IMR-90 (cell line): ENCODE data around the gene BLOC1S4. TPM values are rescaled to one million over a fixed set of nuclear protein-coding genes. Genes with fewer than 3 reads are reported as not detected.

ENCODE experiments used
- ATAC-seq: fragments of 200-7000 bp; cut with Tn5 transposase; 2 replicates; pipeline ENCODE4 v1.9.1; 2020; ENCODE audit warnings: low read depth, mild to moderate bottlenecking, moderate library complexity
- BruUV-seq: library from RNA; stranded (reverse); fragments of 400-500 nt; replicated peaks from 2 replicates; lab custom pipeline; 2021; lab: Mats Ljungman, UMichigan
- CTCF ChIA-PET: fragments of 300-600 bp; formaldehyde crosslinking; extraction: SDS; loops from one replicate; lab custom pipeline; 2021; ENCODE audit warnings: antibody characterized with exemption; lab: Yijun Ruan, JAX
- POLR2A ChIA-PET: fragments of 300-600 bp; sonication (Branson Sonifier 250); formaldehyde crosslinking; loops from one replicate; lab custom pipeline; 2022; ENCODE audit warnings: antibody characterized with exemption; ENCODE audit not compliant: unreplicated experiment; lab: Charles Lee
- DNase-seq: peaks from one replicate; pipeline ENCODE4 v3.0.0; 2013
- H2AFZ ChIP-seq: replicated peaks from 2 replicates; pipeline ENCODE3; 2013; ENCODE audit warnings: low read length, mild to moderate bottlenecking; ENCODE audit not compliant: poor library complexity
- H2AK5ac ChIP-seq: 2 replicates; pipeline ENCODE4 v1.6.1; 2013; ENCODE audit warnings: low read depth, low read length, inconsistent platforms
- H2AK9ac ChIP-seq: replicated peaks from 2 replicates; pipeline ENCODE3; 2013; ENCODE audit warnings: mild to moderate bottlenecking, low read depth, low read length, moderate library complexity; ENCODE audit not compliant: poor library complexity
- H2BK120ac ChIP-seq: 2 replicates; pipeline ENCODE4 v1.6.1; 2013; ENCODE audit warnings: low read depth, low read length, inconsistent platforms
- H2BK15ac ChIP-seq: 3 replicates; pipeline ENCODE4 v1.6.1; 2013; ENCODE audit warnings: low read depth, low read length, inconsistent platforms
- H2BK20ac ChIP-seq: 2 replicates; pipeline ENCODE4 v1.6.1; 2013; ENCODE audit warnings: low read depth, mild to moderate bottlenecking, inconsistent platforms, low read length, moderate library complexity
- H2BK5ac ChIP-seq: 2 replicates; pipeline ENCODE4 v1.6.1; 2013; ENCODE audit warnings: mild to moderate bottlenecking, low read depth, low read length, inconsistent platforms; ENCODE audit not compliant: poor library complexity, severe bottlenecking
- H3K14ac ChIP-seq: replicated peaks from 2 replicates; pipeline ENCODE4 v1.6.1; 2013; ENCODE audit warnings: low read depth, low read length, inconsistent platforms
- H3K18ac ChIP-seq: 2 replicates; pipeline ENCODE4 v1.6.1; 2013; ENCODE audit warnings: low read depth, low read length, control low read depth
- H3K23ac ChIP-seq: 2 replicates; pipeline ENCODE4 v1.6.1; 2013; ENCODE audit warnings: low read depth, low read length, inconsistent platforms
- H3K27ac ChIP-seq: 2 replicates; pipeline ENCODE4 v1.5.1; 2013; ENCODE audit warnings: mild to moderate bottlenecking, control low read depth, low read length; ENCODE audit not compliant: insufficient read depth
- H3K27me3 ChIP-seq: 2 replicates; pipeline ENCODE4 v1.6.1; 2013; ENCODE audit warnings: low read length; ENCODE audit not compliant: control insufficient read depth, insufficient read depth
- H3K36me3 ChIP-seq: 2 replicates; pipeline ENCODE4 v1.6.1; 2013; ENCODE audit warnings: low read length, mixed read lengths; ENCODE audit not compliant: control insufficient read depth, insufficient read depth
- H3K4ac ChIP-seq: 2 replicates; pipeline ENCODE4 v1.6.1; 2013; ENCODE audit warnings: low read depth, low read length, inconsistent platforms
- H3K4me1 ChIP-seq: 2 replicates; pipeline ENCODE4 v1.6.1; 2013; ENCODE audit warnings: low read length, mixed read lengths; ENCODE audit not compliant: control insufficient read depth, insufficient read depth
- H3K4me2 ChIP-seq: 2 replicates; pipeline ENCODE4 v1.6.1; 2013; ENCODE audit warnings: low read depth, mild to moderate bottlenecking, control low read depth, low read length, moderate library complexity
- H3K4me3 ChIP-seq: 2 replicates; pipeline ENCODE4 v1.5.1; 2013; ENCODE audit warnings: low read depth, mild to moderate bottlenecking, control low read depth, low read length, moderate library complexity; ENCODE audit not compliant: insufficient read depth
- H3K56ac ChIP-seq: 2 replicates; pipeline ENCODE4 v1.6.1; 2013; ENCODE audit warnings: low read length, inconsistent platforms; ENCODE audit not compliant: insufficient read depth; ENCODE audit errors: extremely low read depth
- H3K79me1 ChIP-seq, 2 experiments: 2 replicates each; pipeline ENCODE4 v1.6.1; 2013; ENCODE audit warnings: low read length in 2 of 2, inconsistent platforms in 1 of 2, low read depth in 1 of 2
- H3K9ac ChIP-seq: 2 replicates; pipeline ENCODE4 v1.6.1; 2013; ENCODE audit warnings: low read depth, low read length, control low read depth
- H3K9me1 ChIP-seq: 2 replicates; pipeline ENCODE4 v1.6.1; 2013; ENCODE audit warnings: low read length, inconsistent platforms; ENCODE audit not compliant: insufficient read depth
- H3K9me3 ChIP-seq: 2 replicates; pipeline ENCODE4 v1.6.1; 2013; ENCODE audit warnings: low read length; ENCODE audit not compliant: control insufficient read depth, insufficient read depth
- H4K20me1 ChIP-seq: 2 replicates; pipeline ENCODE4 v1.6.1; 2013; ENCODE audit warnings: low read length, inconsistent platforms; ENCODE audit not compliant: insufficient read depth
- H4K5ac ChIP-seq: 2 replicates; pipeline ENCODE4 v1.6.1; 2013; ENCODE audit warnings: mild to moderate bottlenecking, low read depth, low read length, control low read depth
- H4K8ac ChIP-seq, 2 experiments: 2 replicates each; pipeline ENCODE4 v1.6.1; 2013; ENCODE audit warnings: low read depth in 2 of 2, low read length in 2 of 2, control low read depth in 1 of 2, inconsistent platforms in 1 of 2
- H4K91ac ChIP-seq: 2 replicates; pipeline ENCODE4 v1.6.1; 2013; ENCODE audit warnings: low read depth, low read length, inconsistent platforms; ENCODE audit not compliant: insufficient read depth
- MAFK ChIP-seq: IDR thresholded peaks from 2 replicates; pipeline ENCODE4 v1.6.1; 2012; ENCODE audit warnings: low read depth, low read length, improper control_type of control experiment
- NFE2L2 ChIP-seq: fragments of 150-350 bp; IDR thresholded peaks from 2 replicates; pipeline ENCODE4 v1.6.1; 2016; ENCODE audit warnings: low read depth, mild to moderate bottlenecking, low read length
- POLR2A ChIP-seq: IDR thresholded peaks from 2 replicates; pipeline ENCODE4 v1.6.1; 2012; ENCODE audit warnings: mild to moderate bottlenecking, low read depth, low read length
- WGBS, 2 experiments: methylation state at CpG; one replicate each; pipeline versions ENCODE4 v1.1.5 to v1.1.7; 2013; ENCODE audit warnings: missing lambda C conversion rate in 2 of 2; ENCODE audit not compliant: insufficient read length in 1 of 2; ENCODE audit errors: extremely low coverage in 2 of 2; 5-methylcytosine and 5-hydroxymethylcytosine counted together
- dilution Hi-C: fragments of 300-500 bp; cut with HindIII; formaldehyde crosslinking; loops from one replicate; pipeline ENCODE4 v1.14.3; 2018; ENCODE audit warnings: low sequenced_read_pairs; ENCODE audit not compliant: unreplicated experiment
- in situ Hi-C: fragments of 300-500 bp; cut with MboI; formaldehyde crosslinking; loops from 3 replicates; pipeline ENCODE4 v1.14.3; 2019; ENCODE audit warnings: low sequenced_read_pairs, inconsistent platforms, mixed read lengths
- intact Hi-C: fragments of 100-400 bp; cut with micrococcal nuclease; formaldehyde crosslinking; loops from 2 replicates; pipeline ENCODE4 v1.10.0; 2022
- polyA plus RNA-seq, 3 experiments: library from polyadenylated mRNA; depleted of rRNA; stranded (reverse); fragments of >200 nt; gene quantifications; 2 replicates each; pipeline ENCODE4 v1.2.3, GENCODE V29; 2012; ENCODE audit warnings: low replicate concordance in 1 of 3
- total RNA-seq: library from RNA; depleted of rRNA; stranded (reverse); fragments of >200 nt; gene quantifications from 2 replicates; pipeline ENCODE4 v1.2.3, GENCODE V29; 2012

Gene BLOC1S4
- total and polyA plus RNA-seq, 2 of the 4 experiments (the other 2 are of a cell fraction) = 8.8 to 22.1 TPM

- Histone ChIP-seq H2BK5ac (no peak overlapping the region), H4K91ac (no peak overlapping the region), H3K36me3 (no peaks in the 10 kb centered on the region), H3K23ac (no peak overlapping the region), H2AK5ac (no peak overlapping the region), H3K27me3 (peaks cover 3% of the 10 kb centered on the region), H3K9me3 (no peaks in the 10 kb centered on the region), H2AK9ac (no peak overlapping the region), H3K4me3 (no peak overlapping the region), H3K56ac (no peak overlapping the region), H3K4me1 (peaks cover 3% of the 10 kb centered on the region), H3K14ac (no peak overlapping the region), H4K8ac (no peak overlapping the region), H3K4me2 (no peak overlapping the region), H2BK20ac (no peak overlapping the region), H2AFZ (no peak overlapping the region), H3K18ac (no peak overlapping the region), H2BK15ac (no peak overlapping the region), H3K4ac (no peak overlapping the region), H4K20me1 (no peaks in the 10 kb centered on the region), H3K9ac (no peak overlapping the region), H2BK120ac (no peak overlapping the region), H3K9me1 (no peaks in the 10 kb centered on the region; the same call in 1 of the 2 replicates), H3K27ac (no peak overlapping the region), H3K79me1 (no peaks in the 10 kb centered on the region), H4K5ac (no peak overlapping the region)
- CTCF ChIA-PET = no interaction called here
- no peak for DNase-seq
- BruUV-seq = no TSS peak
- dilution Hi-C loops = no loop called here
- no peak for ATAC-seq
- POLR2A ChIA-PET = no interaction called here
- in situ Hi-C loops = no loop called here
- WGBS, 2 experiments = 65% methylated on average over 2 of the region's 3 CpGs; no CpG with 5 or more reads in 1 of the 2 experiments
- intact Hi-C loops = no loop called here
- TF ChIP-seq MAFK (no peak), POLR2A (no peak), NFE2L2 (no peak)
Observed at GRCh38 chr4:6754481-6755087, 38.6 kb downstream of the BLOC1S4 start.
